ENCODE results near the gene ABCD2. TPM values are rescaled to one million over a fixed set of nuclear protein-coding genes. Genes with fewer than 3 reads are reported as not detected.
"Not testable (repeated sequence)": the region's sequence is repeated elsewhere in the genome, so short reads cannot be mapped to it uniquely, and the experiment has no call there.

ABCD2 gene
- total and polyA plus RNA-seq, 9 donors = 0.05 to 0.12 (median 0.08) TPM

- H3K4me3 ChIP-seq (ENCODE audit: low read length) = no peak overlapping the region
- no CpG with 5 or more reads among the region's 4 CpGs for WGBS (ENCODE audit: insufficient coverage)
- H3K9me3 ChIP-seq (replicated peaks; ENCODE audit: control insufficient read depth, low read depth, low read length) = peaks cover 4% of the 10 kb centered on the region
- no peaks in the 10 kb centered on the region for H3K4me1 ChIP-seq (ENCODE audit: control insufficient read depth, insufficient read depth, low read length)
- H3K27me3 ChIP-seq (ENCODE audit: control insufficient read depth, insufficient read depth, low read length) = no peaks in the 10 kb centered on the region
- no peaks in the 10 kb centered on the region for H3K36me3 ChIP-seq (ENCODE audit: control insufficient read depth, insufficient read depth, low read length)
- DNase-seq = no peak
- no peak overlapping the region for H3K27ac ChIP-seq (ENCODE audit: low read length)
Observed at GRCh38 chr12:39571351-39571750, 48.3 kb downstream of the ABCD2 start.

DNA sequence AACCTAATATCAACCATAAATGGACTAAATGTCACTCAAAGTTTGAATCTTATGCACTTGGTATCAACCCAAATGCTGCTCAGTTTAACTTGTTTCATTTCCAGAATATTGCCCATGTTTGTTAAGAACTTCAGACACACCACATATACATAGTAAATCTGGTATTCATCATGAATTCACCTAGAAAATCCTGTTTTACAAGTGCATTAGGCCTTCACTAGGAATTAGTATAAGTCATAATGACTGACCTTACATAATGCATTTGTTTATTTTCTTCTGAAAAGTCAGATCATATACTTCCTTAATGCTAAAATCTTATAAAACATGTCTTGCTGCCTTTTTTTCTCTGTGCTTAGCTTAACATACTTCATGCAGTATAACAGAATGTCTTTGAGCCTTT lies 66.1 kb downstream of the ABCD2 start:
- no peaks in the 10 kb centered on the region for H3K36me3 ChIP-seq (ENCODE audit: control insufficient read depth, insufficient read depth, low read length)
- H3K27ac ChIP-seq (ENCODE audit: low read length) = no peak overlapping the region
- no peak overlapping the region for H3K4me3 ChIP-seq (ENCODE audit: low read length)
- DNase-seq = no peak
- peaks cover 8% of the 10 kb centered on the region for H3K9me3 ChIP-seq (replicated peaks; ENCODE audit: control insufficient read depth, low read depth, low read length)
- H3K4me1 ChIP-seq (ENCODE audit: control insufficient read depth, insufficient read depth, low read length) = no peaks in the 10 kb centered on the region
- H3K27me3 ChIP-seq (ENCODE audit: control insufficient read depth, insufficient read depth, low read length) = no peaks in the 10 kb centered on the region

- not testable (repeated sequence) for H3K36me3 ChIP-seq (ENCODE audit: control insufficient read depth, insufficient read depth, low read length); H3K27ac ChIP-seq (ENCODE audit: low read length); H3K4me3 ChIP-seq (ENCODE audit: low read length); H3K9me3 ChIP-seq (replicated peaks; ENCODE audit: control insufficient read depth, low read depth, low read length); H3K27me3 ChIP-seq (ENCODE audit: control insufficient read depth, insufficient read depth, low read length); H3K4me1 ChIP-seq (ENCODE audit: control insufficient read depth, insufficient read depth, low read length); DNase-seq
- 20% methylated on average over 1 of the region's 2 CpGs for WGBS (ENCODE audit: insufficient coverage)
Observed at GRCh38 chr12:39544211-39544610, 75.4 kb downstream of the ABCD2 start.

- H3K27me3 ChIP-seq (ENCODE audit: control insufficient read depth, insufficient read depth, low read length) = no peaks in the 10 kb centered on the region
Observed at GRCh38 chr12:39541471-39541870, 78.1 kb downstream of the ABCD2 start.

DNA sequence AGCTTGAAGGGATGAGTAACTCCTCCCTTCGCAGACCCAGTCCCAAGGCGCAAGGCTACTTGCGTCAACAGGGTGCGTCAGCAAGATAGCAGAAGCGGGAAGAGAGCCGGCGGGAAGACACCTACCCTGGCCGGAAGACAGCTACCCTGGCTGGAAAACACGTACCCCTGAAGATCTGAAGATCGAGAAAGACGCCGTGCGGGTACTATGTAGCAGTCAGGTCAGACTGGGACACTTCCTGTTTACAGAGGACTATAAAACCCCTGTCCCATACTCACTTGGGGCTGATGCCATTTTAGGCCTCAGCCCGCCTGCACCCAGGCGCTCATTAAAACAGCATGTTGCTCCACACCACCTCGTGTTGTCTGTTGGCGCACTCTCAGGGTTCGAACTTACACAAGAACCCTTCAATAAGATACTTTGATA lies 80.9 kb downstream of the ABCD2 start:
- H3K4me3 ChIP-seq (ENCODE audit: low read length) = no peak overlapping the region
- WGBS (ENCODE audit: insufficient coverage) = 90% methylated on average over 17 of the region's 18 CpGs
- H3K4me1 ChIP-seq (ENCODE audit: control insufficient read depth, insufficient read depth, low read length) = no peaks in the 10 kb centered on the region
- no peak for DNase-seq
- no peaks in the 10 kb centered on the region for H3K27me3 ChIP-seq (ENCODE audit: control insufficient read depth, insufficient read depth, low read length)
- H3K9me3 ChIP-seq (replicated peaks; ENCODE audit: control insufficient read depth, low read depth, low read length) = no peaks in the 10 kb centered on the region
- H3K27ac ChIP-seq (ENCODE audit: low read length) = no peak overlapping the region
- no peaks in the 10 kb centered on the region for H3K36me3 ChIP-seq (ENCODE audit: control insufficient read depth, insufficient read depth, low read length)

More at GRCh38 chr12:39541471-39541870, 78.1 kb downstream of the ABCD2 start:
- Histone ChIP-seq H3K4me1 (ENCODE audit: control insufficient read depth, insufficient read depth, low read length) (no peaks in the 10 kb centered on the region), H3K27ac (ENCODE audit: low read length) (no peak overlapping the region), H3K36me3 (ENCODE audit: control insufficient read depth, insufficient read depth, low read length) (no peaks in the 10 kb centered on the region), H3K9me3 (replicated peaks; ENCODE audit: control insufficient read depth, low read depth, low read length) (no peaks in the 10 kb centered on the region), H3K4me3 (ENCODE audit: low read length) (no peak overlapping the region)
- 0% methylated on average over 1 of the region's 2 CpGs for WGBS (ENCODE audit: insufficient coverage)
- peak; percentile 14 for DNase-seq

DNA sequence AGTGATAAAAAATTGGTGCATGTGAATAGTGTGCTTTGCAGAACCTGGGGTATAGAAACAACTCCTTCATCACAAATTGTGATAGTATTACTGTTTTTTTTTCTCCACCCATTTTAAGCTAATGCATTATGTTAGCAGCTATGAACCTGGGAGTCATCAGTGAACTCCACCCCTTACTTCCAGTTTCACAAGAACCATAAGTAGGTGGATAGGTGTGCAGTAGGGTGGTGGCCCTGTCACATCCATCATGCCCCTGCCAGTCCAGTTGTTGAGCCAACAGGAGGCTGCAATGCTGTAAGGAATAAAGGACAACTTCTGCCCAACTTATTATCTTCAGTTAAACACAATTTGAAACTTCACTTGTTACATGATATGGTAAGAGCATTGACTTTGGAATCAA lies 85.7 kb downstream of the ABCD2 start:
- no peak for DNase-seq
- Histone ChIP-seq H3K4me1 (ENCODE audit: control insufficient read depth, insufficient read depth, low read length) (no peaks in the 10 kb centered on the region), H3K36me3 (ENCODE audit: control insufficient read depth, insufficient read depth, low read length) (no peaks in the 10 kb centered on the region), H3K9me3 (replicated peaks; ENCODE audit: control insufficient read depth, low read depth, low read length) (no peaks in the 10 kb centered on the region), H3K27ac (ENCODE audit: low read length) (no peak overlapping the region), H3K27me3 (ENCODE audit: control insufficient read depth, insufficient read depth, low read length) (no peaks in the 10 kb centered on the region), H3K4me3 (ENCODE audit: low read length) (no peak overlapping the region)

DNA sequence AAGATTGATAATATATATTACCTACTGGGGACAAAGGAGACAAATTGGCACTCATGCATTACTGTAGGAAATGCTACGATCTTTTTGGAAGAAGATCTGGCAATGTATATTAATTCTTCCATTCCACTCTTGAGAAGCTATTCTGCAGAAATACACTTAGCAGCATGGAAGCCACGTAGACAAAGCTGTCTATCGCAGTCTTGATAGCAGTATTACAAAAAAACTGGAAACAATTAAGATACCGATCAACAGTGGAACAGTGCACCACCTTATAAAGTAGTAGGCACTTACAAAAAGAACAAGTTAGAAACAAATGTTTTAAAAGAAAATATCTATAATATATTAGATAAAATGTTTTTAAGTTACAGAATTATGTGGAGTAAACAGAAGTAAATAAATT lies 87.2 kb downstream of the ABCD2 start:
- Histone ChIP-seq H3K9me3 (replicated peaks; ENCODE audit: control insufficient read depth, low read depth, low read length) (no peaks in the 10 kb centered on the region), H3K36me3 (ENCODE audit: control insufficient read depth, insufficient read depth, low read length) (no peaks in the 10 kb centered on the region), H3K27me3 (ENCODE audit: control insufficient read depth, insufficient read depth, low read length) (no peaks in the 10 kb centered on the region), H3K4me3 (ENCODE audit: low read length) (no peak overlapping the region), H3K27ac (ENCODE audit: low read length) (no peak overlapping the region), H3K4me1 (ENCODE audit: control insufficient read depth, insufficient read depth, low read length) (no peaks in the 10 kb centered on the region)
- WGBS (ENCODE audit: insufficient coverage) = no CpG with 5 or more reads among the region's 4 CpGs
- DNase-seq = no peak

DNA sequence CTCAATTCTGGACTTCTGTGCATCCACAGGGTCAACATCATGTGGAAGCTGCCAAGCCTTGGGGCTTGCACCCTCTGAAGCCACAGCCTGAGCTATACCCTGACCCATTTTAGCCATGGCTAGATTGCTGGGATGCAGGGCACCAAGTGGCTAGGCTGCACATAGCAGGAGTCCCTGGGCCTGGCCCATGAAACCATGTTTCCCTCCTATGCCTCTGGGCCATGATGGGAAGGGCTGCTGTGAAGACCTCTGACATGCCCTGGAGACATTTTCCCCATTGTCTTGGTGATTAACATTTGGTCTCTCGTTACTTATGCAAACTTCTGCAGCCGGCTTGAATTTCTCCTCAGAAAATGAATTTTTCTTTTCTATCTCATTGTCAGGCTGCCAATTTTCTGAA lies 92.6 kb downstream of the ABCD2 start:
- H3K9me3 ChIP-seq (replicated peaks; ENCODE audit: control insufficient read depth, low read depth, low read length) = peaks cover 8% of the 10 kb centered on the region
- H3K4me3 ChIP-seq (ENCODE audit: low read length) = no peak overlapping the region
- H3K36me3 ChIP-seq (ENCODE audit: control insufficient read depth, insufficient read depth, low read length) = no peaks in the 10 kb centered on the region
- H3K27ac ChIP-seq (ENCODE audit: low read length) = no peak overlapping the region
- no peak for DNase-seq
- no peaks in the 10 kb centered on the region for H3K4me1 ChIP-seq (ENCODE audit: control insufficient read depth, insufficient read depth, low read length)
- 77% methylated on average over 2 of the region's 2 CpGs for WGBS (ENCODE audit: insufficient coverage)
- H3K27me3 ChIP-seq (ENCODE audit: control insufficient read depth, insufficient read depth, low read length) = no peaks in the 10 kb centered on the region

DNA sequence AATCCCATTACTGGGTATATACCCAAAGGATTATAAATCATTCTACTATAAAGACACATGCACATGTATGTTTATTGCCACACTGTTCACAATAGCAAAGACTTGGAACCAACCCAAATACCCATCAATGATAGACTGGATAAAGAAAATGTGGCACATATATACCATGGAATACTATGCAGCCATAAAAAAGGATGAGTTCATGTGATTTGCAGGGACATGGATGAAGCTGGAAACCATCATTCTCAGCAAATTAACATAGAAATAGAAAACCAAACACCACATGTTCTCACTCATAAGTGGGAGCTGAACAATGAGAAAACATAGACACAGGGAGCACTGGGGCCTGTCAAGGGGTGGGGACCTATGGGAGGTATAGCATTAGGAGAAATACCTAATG lies 97.4 kb downstream of the ABCD2 start:
- H3K4me3 ChIP-seq (ENCODE audit: low read length); H3K4me1 ChIP-seq (ENCODE audit: control insufficient read depth, insufficient read depth, low read length); H3K27me3 ChIP-seq (ENCODE audit: control insufficient read depth, insufficient read depth, low read length); H3K27ac ChIP-seq (ENCODE audit: low read length); H3K9me3 ChIP-seq (replicated peaks; ENCODE audit: control insufficient read depth, low read depth, low read length); H3K36me3 ChIP-seq (ENCODE audit: control insufficient read depth, insufficient read depth, low read length); DNase-seq: not testable (repeated sequence)

- no peak for DNase-seq
- Histone ChIP-seq H3K9me3 (replicated peaks; ENCODE audit: control insufficient read depth, low read depth, low read length) (peaks cover 11% of the 10 kb centered on the region), H3K4me1 (ENCODE audit: control insufficient read depth, insufficient read depth, low read length) (no peaks in the 10 kb centered on the region), H3K27me3 (ENCODE audit: control insufficient read depth, insufficient read depth, low read length) (no peaks in the 10 kb centered on the region), H3K27ac (ENCODE audit: low read length) (no peak overlapping the region), H3K36me3 (ENCODE audit: control insufficient read depth, insufficient read depth, low read length) (no peaks in the 10 kb centered on the region), H3K4me3 (ENCODE audit: low read length) (no peak overlapping the region)
- WGBS (ENCODE audit: insufficient coverage) = 100% methylated on average over 1 of the region's 1 CpG
Observed at GRCh38 chr12:39510001-39510400, 109.6 kb downstream of the ABCD2 start.

- Histone ChIP-seq H3K27me3 (ENCODE audit: control insufficient read depth, insufficient read depth, low read length) (no peaks in the 10 kb centered on the region), H3K27ac (ENCODE audit: low read length) (no peak overlapping the region), H3K4me3 (ENCODE audit: low read length) (no peak overlapping the region), H3K4me1 (ENCODE audit: control insufficient read depth, insufficient read depth, low read length) (no peaks in the 10 kb centered on the region), H3K9me3 (replicated peaks; ENCODE audit: control insufficient read depth, low read depth, low read length) (peaks cover 4% of the 10 kb centered on the region), H3K36me3 (ENCODE audit: control insufficient read depth, insufficient read depth, low read length) (no peaks in the 10 kb centered on the region)
- no peak for DNase-seq
Observed at GRCh38 chr12:39505554-39505953, 114.0 kb downstream of the ABCD2 start.

All from muscle of leg (tissue), 11 donors.